GM18526 (cell line): ENCODE data around the gene EPHA2.

Experiments used
- POLR2A ChIP-seq: IDR thresholded peaks from 3 replicates; pipeline ENCODE4 v1.6.1; 2011; ENCODE audit not compliant: insufficient read length; ENCODE audit errors: extremely low read depth

The EPHA2 gene

GRCh38 chr1:16139473-16139962, 16.4 kb downstream of the EPHA2 start:
- no peak for TF ChIP-seq POLR2A

DNA sequence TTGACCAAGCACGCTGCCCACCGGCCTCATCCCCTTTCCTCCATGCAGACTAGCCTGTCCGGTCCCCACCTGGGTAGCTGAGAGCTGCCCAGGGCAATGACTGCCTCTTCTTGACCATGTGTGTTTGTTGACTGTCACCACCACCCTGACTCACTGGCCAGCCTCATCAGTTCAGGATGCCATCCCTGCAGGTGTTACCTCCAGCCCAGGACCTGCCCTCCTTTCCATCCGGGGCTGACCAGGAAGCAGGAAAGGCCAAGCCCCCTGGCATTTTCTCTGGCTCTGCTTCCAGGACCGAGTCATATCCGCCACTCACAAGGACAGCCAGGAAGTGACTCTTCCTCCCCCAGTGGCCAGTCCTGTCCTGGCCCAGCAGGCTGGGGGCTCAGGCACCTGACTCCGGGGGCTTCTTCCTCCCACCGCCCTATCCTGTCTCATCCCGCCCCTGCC, 17.1 kb downstream of the EPHA2 start:
- no peak for TF ChIP-seq POLR2A

DNA sequence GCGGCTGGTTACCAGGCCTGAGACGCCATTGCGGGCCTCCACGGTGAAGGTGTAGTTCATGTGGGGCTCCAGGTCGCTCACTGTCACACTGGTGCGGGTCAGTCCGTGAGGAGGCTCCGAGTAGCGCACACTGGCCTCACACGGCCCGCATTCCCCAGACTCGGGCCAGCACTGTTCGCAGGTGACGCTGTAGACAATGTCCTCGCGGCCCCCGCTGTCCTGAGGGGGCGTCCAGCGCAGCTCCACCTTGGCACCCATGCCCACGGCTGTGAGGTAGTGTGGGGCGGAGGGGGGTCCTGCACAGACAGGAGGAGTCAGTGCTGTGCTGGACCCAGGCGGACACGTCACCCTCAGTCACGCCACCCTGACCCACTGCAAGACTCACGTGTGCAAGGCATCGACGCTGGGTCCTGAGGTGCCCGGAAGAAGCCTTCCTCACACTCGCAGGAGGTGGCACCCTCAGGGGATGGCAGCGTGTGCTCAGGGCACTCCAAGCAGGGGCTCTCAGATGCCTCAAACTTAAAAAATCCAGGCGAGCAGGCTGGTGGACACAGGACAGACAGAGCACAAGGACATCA, 17.9 kb downstream of the EPHA2 start:
- no peak for TF ChIP-seq POLR2A

GRCh38 chr1:16135501-16135900, 20.4 kb downstream of the EPHA2 start:
- no peak for TF ChIP-seq POLR2A

DNA sequence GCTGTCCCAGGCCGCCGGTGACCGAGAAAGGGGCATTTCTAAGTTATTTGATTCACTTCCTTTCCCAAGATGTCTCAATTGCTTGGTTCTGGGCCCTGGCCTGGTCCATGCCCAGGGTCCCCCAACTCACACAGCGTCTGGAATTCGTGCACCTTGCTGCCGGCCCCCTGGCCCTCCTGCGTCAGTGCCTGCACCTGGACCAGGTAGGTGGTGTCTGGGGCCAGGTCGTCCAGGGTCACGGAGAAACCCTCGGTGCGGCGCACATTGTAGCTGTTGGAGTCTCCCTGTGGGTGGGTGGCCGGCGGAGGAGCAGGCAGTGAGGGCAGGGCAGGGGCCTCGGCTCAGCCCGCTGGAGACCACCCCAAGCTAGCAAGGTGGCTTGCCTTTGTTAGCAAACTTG, 21.0 kb downstream of the EPHA2 start:
- TF ChIP-seq POLR2A, result no peak

DNA sequence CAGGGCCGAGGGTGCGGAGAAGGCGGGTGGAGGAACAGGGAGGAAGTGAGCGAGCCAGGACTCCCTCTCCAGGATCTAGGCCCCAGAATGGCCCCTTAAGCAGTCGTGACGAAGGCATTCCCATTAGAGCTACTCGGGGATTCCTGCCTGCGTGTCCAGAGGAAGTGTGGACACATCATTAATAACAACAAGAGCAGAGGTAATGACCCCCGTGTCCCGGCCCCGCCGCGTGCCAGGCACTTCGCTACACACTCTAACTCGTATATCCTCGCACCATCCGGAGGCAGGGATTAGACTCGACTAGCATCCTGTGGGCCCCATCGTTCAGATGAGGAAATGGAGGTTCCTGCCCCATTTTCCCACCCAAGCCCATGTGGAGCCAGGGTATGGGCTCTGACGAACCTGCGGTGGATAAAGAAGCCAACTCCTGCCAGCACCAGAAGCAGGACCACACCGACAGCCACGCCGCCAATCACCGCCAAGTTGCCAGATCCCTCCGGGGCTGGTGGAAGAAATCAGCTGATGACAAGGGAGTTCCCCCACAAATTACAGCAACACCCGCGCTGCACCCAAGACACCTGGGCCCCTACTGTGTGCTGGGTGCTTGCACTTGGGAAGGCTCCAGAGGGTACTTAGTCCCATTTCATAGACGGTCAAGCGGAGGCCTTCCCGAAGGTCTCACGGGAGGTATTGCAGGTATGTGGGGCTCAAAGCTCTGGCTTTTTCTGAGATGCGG, 21.6 kb downstream of the EPHA2 start:
- TF ChIP-seq POLR2A, result no peak

DNA sequence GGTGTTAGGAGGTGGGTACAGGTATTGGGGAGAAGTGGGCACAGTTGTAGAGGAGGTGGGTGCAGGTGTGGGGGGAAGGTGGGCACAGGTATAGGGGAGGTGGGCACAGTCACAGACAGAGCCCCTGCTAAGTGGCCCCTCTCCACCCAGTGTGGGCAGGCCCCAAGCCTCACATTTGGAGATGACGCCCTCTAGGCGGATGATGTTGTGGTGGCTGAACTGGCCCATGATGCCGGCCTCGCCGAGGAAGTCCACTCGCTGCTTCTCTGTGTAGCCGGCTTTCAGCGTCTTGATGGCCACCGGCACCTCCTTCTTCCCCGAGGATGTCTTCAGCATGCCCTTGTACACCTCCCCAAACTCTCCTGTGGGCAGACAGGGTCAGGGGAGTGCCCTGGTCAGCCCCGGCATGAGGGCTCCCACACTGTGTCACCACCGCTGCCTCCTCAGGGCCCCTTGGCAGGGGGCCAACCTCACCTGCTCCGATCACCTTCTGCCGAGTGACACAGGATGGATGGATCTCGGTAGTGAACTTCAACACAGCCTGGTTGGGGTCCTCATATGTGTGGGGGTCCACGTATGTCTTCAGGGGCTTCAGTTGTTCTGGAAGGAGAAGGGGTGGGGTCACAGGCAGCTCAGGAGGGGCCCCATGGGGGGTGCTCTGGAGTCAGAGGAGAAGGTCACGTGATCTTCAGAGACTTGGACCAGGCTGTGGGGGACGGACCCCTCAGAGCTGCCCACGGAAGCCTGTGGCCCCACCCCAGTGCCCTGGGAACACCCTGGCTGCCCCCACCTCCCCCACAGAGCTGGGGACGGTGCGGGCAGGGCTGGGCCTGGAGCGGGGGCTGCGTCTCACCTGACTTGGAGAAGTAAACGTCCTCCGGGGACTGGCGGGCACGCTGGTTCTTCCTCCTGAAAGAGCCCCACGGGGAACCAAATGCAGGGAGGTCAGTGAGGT, 22.6 kb downstream of the EPHA2 start:
- no peak for TF ChIP-seq POLR2A

- no peak for TF ChIP-seq POLR2A
These were observed 23.5 kb downstream of the EPHA2 start for GRCh38 chr1:16132325-16132785.

- TF ChIP-seq POLR2A, result no peak
These were observed 24.1 kb downstream of the EPHA2 start for GRCh38 chr1:16131636-16132324.

DNA sequence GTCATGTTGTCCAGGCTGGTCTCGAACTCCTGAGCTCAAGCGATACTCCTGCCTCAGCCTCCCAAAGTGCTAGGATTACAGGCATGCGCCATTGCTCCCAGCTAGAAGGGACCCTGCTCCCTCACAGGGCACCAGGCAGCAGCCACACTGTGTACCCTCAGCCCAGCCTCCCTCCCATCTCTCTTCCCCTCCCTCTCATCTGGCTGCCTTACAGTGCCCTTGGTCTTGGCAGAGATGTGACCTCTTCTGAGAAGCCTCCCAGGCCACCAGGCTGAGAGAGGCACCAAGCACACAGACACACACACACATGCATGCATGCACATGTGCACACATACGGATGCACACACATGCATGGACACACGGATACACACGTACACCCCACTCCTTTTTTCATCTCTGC, 25.0 kb downstream of the EPHA2 start:
- no peak for TF ChIP-seq POLR2A

DNA sequence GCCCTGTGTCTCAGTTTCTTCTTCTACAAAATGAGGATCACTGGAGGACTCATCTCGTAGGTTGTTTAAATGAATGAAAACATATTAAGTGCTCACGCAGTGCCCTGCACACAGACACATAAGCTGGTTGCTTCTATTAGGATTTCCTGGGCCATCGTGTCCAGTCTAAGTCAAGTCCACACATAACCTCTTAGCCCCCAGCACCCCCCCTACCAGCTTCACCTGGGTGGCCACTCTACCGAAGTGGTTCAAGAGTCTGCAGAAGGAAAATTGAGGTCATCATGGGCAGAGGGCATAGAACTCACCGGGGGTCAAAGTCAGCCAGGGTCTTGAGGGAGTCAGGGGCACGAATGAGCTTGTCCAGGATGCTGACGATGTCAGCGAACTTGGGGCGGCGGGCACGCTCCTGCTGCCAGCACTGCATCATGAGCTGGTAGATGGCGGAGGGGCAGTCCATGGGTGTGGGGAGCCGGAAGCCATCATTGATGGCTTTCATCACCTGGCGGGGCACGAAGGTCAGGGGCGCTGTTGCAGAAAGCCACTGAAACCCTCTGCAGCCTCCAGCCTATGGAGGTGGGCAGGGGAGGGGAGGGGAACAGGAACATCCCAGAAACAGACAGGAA, 25.8 kb downstream of the EPHA2 start:
- TF ChIP-seq POLR2A, result no peak

DNA sequence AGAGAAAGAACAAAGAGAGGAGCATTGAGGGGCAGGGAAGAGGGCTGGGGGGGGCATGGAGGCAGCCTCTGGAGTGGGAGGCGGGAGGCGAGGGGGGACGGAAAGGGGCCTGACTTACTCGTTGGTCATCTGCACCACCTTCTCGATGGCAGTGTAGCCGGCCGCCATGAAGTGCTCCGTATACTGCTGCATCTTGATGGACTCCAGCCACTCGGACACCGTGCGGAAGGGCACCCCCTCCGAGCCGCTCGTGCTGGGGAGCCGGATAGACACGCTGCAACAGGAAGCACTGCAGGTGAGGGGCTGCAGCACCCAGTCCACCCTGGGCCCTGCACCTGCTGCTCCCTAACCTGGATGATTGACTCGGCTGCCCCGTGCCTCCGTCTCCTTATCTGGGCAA, 26.6 kb downstream of the EPHA2 start:
- no peak for TF ChIP-seq POLR2A

GRCh38 chr1:16128338-16128741, 27.5 kb downstream of the EPHA2 start:
- TF ChIP-seq POLR2A, result no peak

- no peak for TF ChIP-seq POLR2A
These were observed 28.1 kb downstream of the EPHA2 start for GRCh38 chr1:16127676-16128337.
